Measurements from ENCODE around the gene DDX10.
"Not testable (repeated sequence)": the region's sequence is repeated elsewhere in the genome, so short reads cannot be mapped to it uniquely, and the experiment has no call there.

Gene DDX10

GRCh38 chr11:108632041-108632704 is 32.7 kb upstream of the DDX10 start:
- H3K4me3 ChIP-seq (ENCODE audit: low read depth, low read length): no peak overlapping the region
- H3K4me1 ChIP-seq (ENCODE audit: control insufficient read depth, insufficient read depth, low read length, unreplicated experiment): no peaks in the 10 kb centered on the region
- no peak overlapping the region for H3K27ac ChIP-seq (ENCODE audit: low read depth, low read length)
- H3K79me2 ChIP-seq (ENCODE audit: control insufficient read depth, insufficient read depth, low read length, unreplicated experiment): no peaks in the 10 kb centered on the region
- H3K27me3 ChIP-seq (ENCODE audit: insufficient read depth, low read length): no peaks in the 10 kb centered on the region
- H3K36me3 ChIP-seq (ENCODE audit: insufficient read depth, low read length): no peaks in the 10 kb centered on the region
- no peak overlapping the region for H2AFZ ChIP-seq (ENCODE audit: low read length, unreplicated experiment)

DNA sequence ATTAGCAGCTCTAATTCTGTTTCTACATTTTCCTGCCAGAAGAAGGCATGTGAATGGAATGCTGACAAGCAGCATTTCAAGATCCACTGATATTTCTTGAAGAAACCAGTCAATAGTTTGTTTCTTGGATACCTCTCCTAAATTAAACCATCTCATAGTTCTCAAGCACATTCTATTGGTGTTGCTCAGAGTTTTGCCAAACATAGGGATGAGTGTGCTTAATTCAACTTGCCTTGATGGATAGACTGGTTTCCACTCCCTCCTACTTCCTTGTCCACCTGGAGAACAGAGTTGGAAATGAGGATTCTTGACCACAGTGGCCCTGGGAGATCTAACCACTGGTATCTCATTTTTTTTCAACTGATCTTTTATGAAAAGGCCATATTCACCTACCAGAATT is 29.8 kb upstream of the DDX10 start:
- no peaks in the 10 kb centered on the region for H3K79me2 ChIP-seq (ENCODE audit: control insufficient read depth, insufficient read depth, low read length, unreplicated experiment)
- H3K36me3 ChIP-seq (ENCODE audit: insufficient read depth, low read length): no peaks in the 10 kb centered on the region
- H2AFZ ChIP-seq (ENCODE audit: low read length, unreplicated experiment): no peak overlapping the region
- H3K27me3 ChIP-seq (ENCODE audit: insufficient read depth, low read length): no peaks in the 10 kb centered on the region
- no peak overlapping the region for H3K27ac ChIP-seq (ENCODE audit: low read depth, low read length)
- H3K4me1 ChIP-seq (ENCODE audit: control insufficient read depth, insufficient read depth, low read length, unreplicated experiment): no peaks in the 10 kb centered on the region
- no peak overlapping the region for H3K4me3 ChIP-seq (ENCODE audit: low read depth, low read length)

DNA sequence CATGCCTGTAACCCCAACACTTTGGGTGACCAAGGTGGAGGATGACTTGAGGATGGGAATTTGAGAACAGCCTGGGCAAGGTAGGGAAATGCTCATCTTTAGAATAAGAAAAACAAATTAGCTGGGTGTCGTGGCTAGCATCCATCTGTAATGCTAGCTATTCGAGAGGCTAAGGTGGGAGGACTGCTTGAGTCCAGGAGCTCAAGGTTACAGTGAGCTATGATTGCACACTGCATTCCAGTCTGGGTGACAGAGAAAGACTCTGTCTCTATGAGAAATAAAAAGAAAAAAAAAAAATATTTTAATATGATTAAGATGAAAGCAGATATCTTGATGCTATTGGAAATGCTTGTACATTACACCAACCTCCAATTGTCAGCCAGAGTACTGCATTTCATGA is 28.6 kb upstream of the DDX10 start:
- Histone ChIP-seq H3K27me3 (ENCODE audit: insufficient read depth, low read length) (no peaks in the 10 kb centered on the region), H2AFZ (ENCODE audit: low read length, unreplicated experiment) (no peak overlapping the region), H3K79me2 (ENCODE audit: control insufficient read depth, insufficient read depth, low read length, unreplicated experiment) (no peaks in the 10 kb centered on the region), H3K36me3 (ENCODE audit: insufficient read depth, low read length) (no peaks in the 10 kb centered on the region), H3K4me3 (ENCODE audit: low read depth, low read length) (no peak overlapping the region), H3K27ac (ENCODE audit: low read depth, low read length) (no peak overlapping the region), H3K4me1 (ENCODE audit: control insufficient read depth, insufficient read depth, low read length, unreplicated experiment) (no peaks in the 10 kb centered on the region)

DNA sequence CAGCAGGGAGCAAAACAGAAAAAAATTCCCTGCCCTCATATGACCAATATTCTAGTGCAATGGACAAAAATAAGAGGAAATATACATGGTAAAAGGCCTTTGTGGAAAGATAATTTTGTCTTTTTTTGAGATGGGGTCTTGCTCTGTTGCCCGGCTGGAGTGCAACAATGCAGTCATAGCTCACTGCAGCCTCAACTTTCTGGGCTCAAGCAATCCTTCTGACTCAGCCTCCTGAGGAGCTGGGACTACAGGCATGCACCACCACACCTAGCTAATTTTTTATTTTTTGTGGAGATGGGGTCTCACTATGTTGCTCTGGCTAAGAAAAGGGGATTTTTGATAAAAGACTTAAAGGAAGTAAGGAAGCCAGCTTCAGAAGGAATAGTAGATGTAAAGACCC is 25.7 kb upstream of the DDX10 start:
- no peaks in the 10 kb centered on the region for H3K36me3 ChIP-seq (ENCODE audit: insufficient read depth, low read length)
- H3K79me2 ChIP-seq (ENCODE audit: control insufficient read depth, insufficient read depth, low read length, unreplicated experiment): no peaks in the 10 kb centered on the region
- no peak overlapping the region for H3K27ac ChIP-seq (ENCODE audit: low read depth, low read length)
- H3K4me3 ChIP-seq (ENCODE audit: low read depth, low read length): no peak overlapping the region
- H2AFZ ChIP-seq (ENCODE audit: low read length, unreplicated experiment): no peak overlapping the region
- H3K27me3 ChIP-seq (ENCODE audit: insufficient read depth, low read length): no peaks in the 10 kb centered on the region
- H3K4me1 ChIP-seq (ENCODE audit: control insufficient read depth, insufficient read depth, low read length, unreplicated experiment): no peaks in the 10 kb centered on the region

DNA sequence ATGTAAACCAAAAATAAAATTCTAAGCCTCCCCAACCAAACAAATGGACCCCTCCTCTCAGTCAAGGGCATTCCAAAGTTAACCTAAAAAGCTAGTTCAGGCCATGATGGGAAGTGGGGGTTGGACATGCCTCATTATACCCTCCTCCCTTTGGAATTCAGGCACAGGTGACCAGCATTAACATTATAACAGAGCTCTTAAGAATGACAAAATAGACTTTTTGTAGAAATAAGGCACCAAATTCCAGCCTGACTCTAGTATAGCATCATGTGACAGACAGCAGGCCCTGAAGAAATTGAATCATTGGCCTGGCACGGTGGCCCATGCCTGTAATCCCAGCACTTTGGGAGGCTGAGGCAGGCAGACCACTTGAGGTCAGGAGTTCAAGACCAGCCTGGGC is 23.1 kb upstream of the DDX10 start:
- H3K4me3 ChIP-seq (ENCODE audit: low read depth, low read length); H3K27ac ChIP-seq (ENCODE audit: low read depth, low read length); H3K36me3 ChIP-seq (ENCODE audit: insufficient read depth, low read length); H3K4me1 ChIP-seq (ENCODE audit: control insufficient read depth, insufficient read depth, low read length, unreplicated experiment); H3K27me3 ChIP-seq (ENCODE audit: insufficient read depth, low read length); H2AFZ ChIP-seq (ENCODE audit: low read length, unreplicated experiment); H3K79me2 ChIP-seq (ENCODE audit: control insufficient read depth, insufficient read depth, low read length, unreplicated experiment): not testable (repeated sequence)

- H2AFZ ChIP-seq (ENCODE audit: low read length, unreplicated experiment): no peak overlapping the region
- H3K27ac ChIP-seq (ENCODE audit: low read depth, low read length): no peak overlapping the region
- no peaks in the 10 kb centered on the region for H3K27me3 ChIP-seq (ENCODE audit: insufficient read depth, low read length)
- no peaks in the 10 kb centered on the region for H3K79me2 ChIP-seq (ENCODE audit: control insufficient read depth, insufficient read depth, low read length, unreplicated experiment)
- H3K4me1 ChIP-seq (ENCODE audit: control insufficient read depth, insufficient read depth, low read length, unreplicated experiment): no peaks in the 10 kb centered on the region
- no peaks in the 10 kb centered on the region for H3K36me3 ChIP-seq (ENCODE audit: insufficient read depth, low read length)
- no peak overlapping the region for H3K4me3 ChIP-seq (ENCODE audit: low read depth, low read length)
Measured at GRCh38 chr11:108643974-108644373, 20.9 kb upstream of the DDX10 start.

DNA sequence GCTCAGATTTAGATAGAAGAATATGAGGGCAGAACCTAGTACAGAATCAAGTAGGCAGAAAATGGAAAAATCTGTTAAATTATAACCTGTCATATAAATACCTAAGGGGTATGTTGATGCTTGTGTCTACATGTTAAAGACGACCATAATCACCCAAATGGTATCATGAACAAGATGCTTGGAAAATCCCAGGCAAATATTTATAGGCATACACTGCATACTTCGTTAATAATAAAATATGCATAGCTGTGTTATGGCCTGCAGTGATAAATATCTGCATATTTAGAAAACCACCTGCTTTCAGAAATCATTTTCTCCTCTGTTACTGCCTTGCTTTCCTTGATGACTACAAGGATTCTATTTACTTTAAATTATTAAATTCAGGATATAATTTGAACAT is 18.9 kb upstream of the DDX10 start:
- Histone ChIP-seq H3K4me3 (ENCODE audit: low read depth, low read length) (no peak overlapping the region), H3K79me2 (ENCODE audit: control insufficient read depth, insufficient read depth, low read length, unreplicated experiment) (no peaks in the 10 kb centered on the region), H3K4me1 (ENCODE audit: control insufficient read depth, insufficient read depth, low read length, unreplicated experiment) (no peaks in the 10 kb centered on the region), H3K27ac (ENCODE audit: low read depth, low read length) (no peak overlapping the region), H3K27me3 (ENCODE audit: insufficient read depth, low read length) (no peaks in the 10 kb centered on the region), H3K36me3 (ENCODE audit: insufficient read depth, low read length) (no peaks in the 10 kb centered on the region), H2AFZ (ENCODE audit: low read length, unreplicated experiment) (no peak overlapping the region)

DNA sequence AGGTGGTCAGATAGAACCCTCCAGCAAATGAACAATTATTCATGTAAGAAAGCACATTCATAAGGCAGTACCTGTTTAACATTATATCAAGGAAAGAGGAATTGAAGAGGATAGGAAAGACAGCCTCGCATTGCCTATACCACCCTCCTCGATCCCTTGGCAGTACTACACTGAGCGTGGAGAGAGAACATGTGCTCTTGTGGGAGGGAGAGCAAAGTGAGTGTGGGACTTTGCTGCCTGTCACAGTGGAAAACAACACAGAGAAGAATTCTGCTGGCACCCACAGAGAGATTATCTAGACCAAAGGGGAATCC is 17.5 kb upstream of the DDX10 start:
- H3K27me3 ChIP-seq (ENCODE audit: insufficient read depth, low read length): no peaks in the 10 kb centered on the region
- H3K27ac ChIP-seq (ENCODE audit: low read depth, low read length): no peak overlapping the region
- no peaks in the 10 kb centered on the region for H3K4me1 ChIP-seq (ENCODE audit: control insufficient read depth, insufficient read depth, low read length, unreplicated experiment)
- peak overlapping the region; percentile 21 for H2AFZ ChIP-seq (ENCODE audit: low read length, unreplicated experiment)
- H3K4me3 ChIP-seq (ENCODE audit: low read depth, low read length): no peak overlapping the region
- no peaks in the 10 kb centered on the region for H3K79me2 ChIP-seq (ENCODE audit: control insufficient read depth, insufficient read depth, low read length, unreplicated experiment)
- H3K36me3 ChIP-seq (ENCODE audit: insufficient read depth, low read length): no peaks in the 10 kb centered on the region

DNA sequence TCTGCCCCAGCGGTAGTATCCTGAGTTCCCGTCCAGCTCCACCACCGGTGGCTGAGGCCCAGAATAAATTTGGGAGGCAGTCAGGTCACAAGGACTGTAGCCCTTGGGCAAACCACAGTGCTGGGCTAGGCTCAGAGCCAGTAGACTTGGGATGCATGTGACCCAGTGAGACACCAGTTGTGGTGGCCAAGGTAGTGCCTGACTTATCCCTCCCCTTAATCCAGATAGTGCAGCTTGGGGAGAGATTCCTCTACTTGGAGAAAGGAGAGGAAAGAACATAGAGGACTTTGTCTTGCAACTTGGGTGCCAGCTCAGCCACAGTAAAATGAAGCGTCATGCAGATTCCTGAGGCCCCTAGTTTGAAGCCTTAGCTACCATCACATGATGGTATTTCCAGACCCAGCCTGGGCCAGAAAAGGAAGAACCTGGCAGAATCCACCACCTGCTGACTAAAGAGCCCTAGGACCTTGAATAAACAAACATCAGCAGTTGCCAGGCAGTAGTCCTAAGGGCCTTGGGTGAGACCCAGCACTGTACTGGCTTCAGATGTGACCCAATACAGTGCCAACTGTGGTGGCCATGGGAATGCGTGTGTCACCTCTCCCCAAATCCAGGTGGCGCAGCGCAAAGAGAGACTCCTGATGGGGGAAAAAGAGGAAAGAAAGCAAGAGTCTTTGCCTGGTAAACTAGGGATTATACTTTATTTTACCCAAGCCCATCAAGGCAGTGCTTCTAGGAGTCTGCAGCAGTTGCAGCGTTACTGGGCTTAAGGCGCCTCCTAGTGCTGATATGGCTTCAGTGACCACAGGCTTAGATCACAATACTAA is 17.0 kb upstream of the DDX10 start:
- no peaks in the 10 kb centered on the region for H3K79me2 ChIP-seq (ENCODE audit: control insufficient read depth, insufficient read depth, low read length, unreplicated experiment)
- no peaks in the 10 kb centered on the region for H3K4me1 ChIP-seq (ENCODE audit: control insufficient read depth, insufficient read depth, low read length, unreplicated experiment)
- no peaks in the 10 kb centered on the region for H3K27me3 ChIP-seq (ENCODE audit: insufficient read depth, low read length)
- no peak overlapping the region for H3K4me3 ChIP-seq (ENCODE audit: low read depth, low read length)
- no peak overlapping the region for H3K27ac ChIP-seq (ENCODE audit: low read depth, low read length)
- peak overlapping the region; percentile 21 for H2AFZ ChIP-seq (ENCODE audit: low read length, unreplicated experiment)
- no peaks in the 10 kb centered on the region for H3K36me3 ChIP-seq (ENCODE audit: insufficient read depth, low read length)

DNA sequence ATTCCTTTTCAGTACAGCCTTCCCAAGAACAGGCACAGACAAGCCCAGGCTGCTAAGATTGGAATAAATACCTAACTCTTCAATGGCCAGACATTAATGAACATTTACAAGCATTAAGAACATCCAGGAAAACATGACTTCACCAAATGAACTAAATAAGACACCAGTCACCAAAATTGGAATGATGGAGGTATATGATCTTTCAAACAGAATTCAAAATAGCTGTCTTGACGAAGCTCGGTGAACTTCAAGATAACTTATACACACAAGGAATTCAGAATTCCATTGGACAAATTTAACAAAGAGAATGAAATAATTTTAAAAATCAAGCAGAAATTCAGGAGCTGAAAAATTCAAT is 16.4 kb upstream of the DDX10 start:
- Histone ChIP-seq H3K4me3 (ENCODE audit: low read depth, low read length) (no peak overlapping the region), H2AFZ (ENCODE audit: low read length, unreplicated experiment) (no peak overlapping the region), H3K79me2 (ENCODE audit: control insufficient read depth, insufficient read depth, low read length, unreplicated experiment) (no peaks in the 10 kb centered on the region), H3K36me3 (ENCODE audit: insufficient read depth, low read length) (no peaks in the 10 kb centered on the region), H3K27ac (ENCODE audit: low read depth, low read length) (no peak overlapping the region), H3K27me3 (ENCODE audit: insufficient read depth, low read length) (no peaks in the 10 kb centered on the region), H3K4me1 (ENCODE audit: control insufficient read depth, insufficient read depth, low read length, unreplicated experiment) (no peaks in the 10 kb centered on the region)

- H3K4me1 ChIP-seq (ENCODE audit: control insufficient read depth, insufficient read depth, low read length, unreplicated experiment); H3K79me2 ChIP-seq (ENCODE audit: control insufficient read depth, insufficient read depth, low read length, unreplicated experiment); H3K27me3 ChIP-seq (ENCODE audit: insufficient read depth, low read length); H3K27ac ChIP-seq (ENCODE audit: low read depth, low read length); H3K4me3 ChIP-seq (ENCODE audit: low read depth, low read length); H2AFZ ChIP-seq (ENCODE audit: low read length, unreplicated experiment); H3K36me3 ChIP-seq (ENCODE audit: insufficient read depth, low read length): not testable (repeated sequence)
Measured at GRCh38 chr11:108654100-108654499, 10.8 kb upstream of the DDX10 start.

Data from ACC112 (cell line).